ENCODE measurements around the gene BHLHE40.

DNA sequence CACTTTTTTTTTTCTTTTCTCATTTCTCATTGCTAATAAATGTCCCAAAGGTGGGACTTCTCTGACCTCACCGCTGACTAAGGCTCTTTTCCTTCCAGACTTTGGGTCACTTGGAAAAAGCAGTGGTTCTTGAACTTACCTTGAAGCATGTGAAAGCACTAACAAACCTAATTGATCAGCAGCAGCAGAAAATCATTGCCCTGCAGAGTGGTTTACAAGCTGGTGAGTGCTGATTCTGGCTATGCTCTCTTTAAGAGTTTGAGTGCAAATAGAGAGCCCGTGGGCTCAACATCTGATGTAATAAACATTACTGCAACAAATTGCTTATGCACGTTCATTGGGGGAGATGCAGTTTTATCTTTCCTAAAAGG is 2.0 kb downstream of the BHLHE40 start:
- no peak for TF ChIP-seq BHLHE40 (IDR thresholded peaks at IDR 0.05; ENCODE audit: low read depth, low read length)
- TF ChIP-seq, protein P1, sequence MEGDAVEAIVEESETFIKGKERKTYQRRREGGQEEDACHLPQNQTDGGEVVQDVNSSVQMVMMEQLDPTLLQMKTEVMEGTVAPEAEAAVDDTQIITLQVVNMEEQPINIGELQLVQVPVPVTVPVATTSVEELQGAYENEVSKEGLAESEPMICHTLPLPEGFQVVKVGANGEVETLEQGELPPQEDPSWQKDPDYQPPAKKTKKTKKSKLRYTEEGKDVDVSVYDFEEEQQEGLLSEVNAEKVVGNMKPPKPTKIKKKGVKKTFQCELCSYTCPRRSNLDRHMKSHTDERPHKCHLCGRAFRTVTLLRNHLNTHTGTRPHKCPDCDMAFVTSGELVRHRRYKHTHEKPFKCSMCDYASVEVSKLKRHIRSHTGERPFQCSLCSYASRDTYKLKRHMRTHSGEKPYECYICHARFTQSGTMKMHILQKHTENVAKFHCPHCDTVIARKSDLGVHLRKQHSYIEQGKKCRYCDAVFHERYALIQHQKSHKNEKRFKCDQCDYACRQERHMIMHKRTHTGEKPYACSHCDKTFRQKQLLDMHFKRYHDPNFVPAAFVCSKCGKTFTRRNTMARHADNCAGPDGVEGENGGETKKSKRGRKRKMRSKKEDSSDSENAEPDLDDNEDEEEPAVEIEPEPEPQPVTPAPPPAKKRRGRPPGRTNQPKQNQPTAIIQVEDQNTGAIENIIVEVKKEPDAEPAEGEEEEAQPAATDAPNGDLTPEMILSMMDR (conservative IDR thresholded peaks at IDR 0.05; ENCODE audit: low read depth, low read length): no peak
- TF ChIP-seq NFE2L2 (IDR thresholded peaks at IDR 0.05; ENCODE audit: low read depth, low read length): no peak
- TF ChIP-seq MAFK (IDR thresholded peaks at IDR 0.05; ENCODE audit: low read depth, low read length): no peak
- no peak; the same call in 1 of the 2 replicates for TF ChIP-seq CHD1 (IDR thresholded peaks at IDR 0.05; ENCODE audit: low read depth, low read length)
- TF ChIP-seq POLR2A (IDR thresholded peaks at IDR 0.05; ENCODE audit: low read depth, low read length): peak; percentile 18; the same call in 1 of the 2 replicates

Measured in IMR-90 (cell line).